HG03039 (cell line): ENCODE measurements around the gene ACTR3C.
"Not testable (repeated sequence)": the region's sequence is repeated elsewhere in the genome, so short reads cannot be mapped to it uniquely, and the experiment has no call there.

Experiments
- ATAC-seq: cut with Tn5 transposase; IDR thresholded peaks from one replicate; pipeline ENCODE4 v1.9.1; 2021; ENCODE audit warnings: mild to moderate bottlenecking, moderate library complexity; ENCODE audit not compliant: unreplicated experiment

Gene ACTR3C

DNA sequence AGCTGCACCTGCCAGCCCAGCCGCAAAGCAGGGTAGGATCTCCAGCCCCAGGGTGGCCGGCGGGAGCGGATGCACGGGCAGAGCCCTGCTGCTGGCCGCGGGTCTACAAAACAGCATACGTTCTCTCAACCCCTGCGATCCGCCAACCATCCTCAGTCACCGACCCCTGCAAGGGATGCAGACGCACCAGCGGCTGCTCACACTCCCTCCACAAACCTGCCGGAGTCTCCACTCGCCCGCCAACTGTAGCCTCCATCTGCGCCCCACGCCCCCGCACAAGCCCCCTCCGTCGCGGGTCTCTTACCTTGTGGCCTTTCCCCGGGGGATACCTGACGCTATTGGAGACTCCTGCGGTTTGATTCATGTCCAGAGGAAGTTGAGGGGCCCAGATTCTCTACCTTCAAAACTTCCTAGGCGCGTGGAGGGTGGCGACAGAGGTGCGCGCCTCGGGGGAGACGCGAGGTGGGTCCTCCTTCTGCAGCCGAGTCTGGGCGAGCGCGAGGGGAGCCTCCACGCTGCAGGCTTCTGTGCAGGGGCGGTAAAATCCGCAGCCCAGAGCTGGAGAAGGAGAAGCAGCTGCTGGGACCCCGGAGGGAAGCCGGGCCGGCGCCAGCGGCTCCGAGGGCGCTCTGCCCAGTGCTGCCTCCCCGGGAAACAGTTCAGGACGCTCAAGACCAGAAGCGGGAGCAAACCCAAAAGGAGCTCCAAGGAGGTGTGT is 103.2 kb downstream of the ACTR3C start:
- ATAC-seq, result not testable (repeated sequence)

GRCh38 chr7:150206848-150207247 is 116.5 kb downstream of the ACTR3C start:
- ATAC-seq, result not testable (repeated sequence)

DNA sequence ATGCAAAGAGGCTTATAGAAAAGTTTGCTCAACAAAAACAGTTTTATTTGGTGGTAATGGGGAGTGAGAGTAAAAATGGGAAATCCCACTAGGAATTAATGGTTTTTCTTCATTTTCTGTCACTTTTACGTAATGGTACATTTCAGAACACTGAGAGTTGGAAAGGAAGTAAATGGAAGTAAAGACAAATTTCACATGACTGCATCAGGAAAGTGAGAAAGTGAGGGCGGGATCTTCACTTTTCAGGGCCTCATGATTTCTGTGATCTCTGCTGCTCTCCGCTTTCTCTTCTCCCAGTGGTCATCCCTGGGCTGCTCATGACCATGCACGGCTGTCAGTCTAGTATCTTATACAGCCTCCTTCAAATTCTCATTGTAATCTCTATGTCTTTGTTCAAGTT is 117.5 kb downstream of the ACTR3C start:
- ATAC-seq, result not testable (repeated sequence)

GRCh38 chr7:150204577-150204976 is 118.8 kb downstream of the ACTR3C start:
- ATAC-seq, result not testable (repeated sequence)

GRCh38 chr7:150202894-150203293 is 120.5 kb downstream of the ACTR3C start:
- not testable (repeated sequence) for ATAC-seq
